Endodermal cell (in vitro differentiated cells): ENCODE data around the gene KCNJ11. TPM values are rescaled to one million over a fixed set of nuclear protein-coding genes. Genes with fewer than 3 reads are reported as not detected.

ENCODE experiments used
- DNase-seq: peaks from one replicate; pipeline ENCODE4 v3.0.0-alpha.2; 2017
- H3K27ac ChIP-seq: 2 replicates; pipeline ENCODE4 v1.5.1; 2013; ENCODE audit warnings: mild to moderate bottlenecking, low read depth, low read length, moderate library complexity
- H3K27me3 ChIP-seq: 2 replicates; pipeline ENCODE4 v1.6.1; 2013; ENCODE audit warnings: mild to moderate bottlenecking, low read length, moderate library complexity; ENCODE audit not compliant: insufficient read depth, control insufficient read depth, poor library complexity, severe bottlenecking
- H3K36me3 ChIP-seq: 2 replicates; pipeline ENCODE4 v1.7.0; 2013; ENCODE audit warnings: mild to moderate bottlenecking, low read length, moderate library complexity; ENCODE audit not compliant: control insufficient read depth, insufficient read depth
- H3K4me1 ChIP-seq: one replicate; pipeline ENCODE4 v1.7.0; 2013; ENCODE audit warnings: low read length; ENCODE audit not compliant: control insufficient read depth, insufficient read depth
- H3K4me3 ChIP-seq: 2 replicates; pipeline ENCODE4 v1.5.1; 2013; ENCODE audit warnings: mild to moderate bottlenecking, low read length, moderate library complexity
- H3K9ac ChIP-seq: 2 replicates; pipeline ENCODE4 v1.6.1; 2013; ENCODE audit warnings: mild to moderate bottlenecking, low read length, moderate library complexity; ENCODE audit not compliant: poor library complexity, severe bottlenecking; ENCODE audit errors: extremely low read depth
- H3K9me3 ChIP-seq: 2 replicates; pipeline ENCODE4 v1.6.1; 2013; ENCODE audit warnings: mild to moderate bottlenecking, low read length, moderate library complexity; ENCODE audit not compliant: control insufficient read depth
- H3K27ac Mint-ChIP-seq: 2 replicates; pipeline ENCODE4 v1.8.0; 2020; ENCODE audit warnings: mixed read lengths
- H3K27me3 Mint-ChIP-seq: 2 replicates; pipeline ENCODE4 v1.8.0; 2021; ENCODE audit warnings: mild to moderate bottlenecking, mixed read lengths; ENCODE audit not compliant: insufficient read depth
- H3K36me3 Mint-ChIP-seq: 2 replicates; pipeline ENCODE4 v1.8.0; 2020; ENCODE audit warnings: low read depth, mixed read lengths
- H3K4me1 Mint-ChIP-seq: 2 replicates; pipeline ENCODE4 v1.8.0; 2020; ENCODE audit warnings: mixed read lengths
- H3K4me3 Mint-ChIP-seq: 2 replicates; pipeline ENCODE4 v1.8.0; 2020; ENCODE audit warnings: mild to moderate bottlenecking, moderate library complexity, mixed read lengths
- H3K9me3 Mint-ChIP-seq: 2 replicates; pipeline ENCODE4 v1.8.0; 2020; ENCODE audit warnings: mild to moderate bottlenecking, mixed read lengths
- CTCF ChIP-seq: fragments of 200-600 bp; sonication (generic); conservative IDR thresholded peaks from 2 replicates; pipeline ENCODE4 v1.5.0; 2021; ENCODE audit warnings: antibody characterized with exemption, mild to moderate bottlenecking
- WGBS, 2 experiments: methylation state at CpG; one replicate each; pipeline versions ENCODE4 v1.1.5 to v1.1.7; 2013; ENCODE audit warnings: missing lambda C conversion rate in 2 of 2, mixed read lengths in 1 of 2; ENCODE audit not compliant: insufficient coverage in 1 of 2, insufficient read length in 1 of 2; 5-methylcytosine and 5-hydroxymethylcytosine counted together
- total RNA-seq, 2 donors: library from RNA; stranded (reverse); fragmentation: NEBNext Ultra II Directional in 1 of 2; extraction: Animal tissue kit (Norgen Biotek cat#: 25700) in 1 of 2; gene quantifications; 2 replicates in 1 of 2; 3 replicates in 1 of 2; pipeline ENCODE4 v1.2.1, GENCODE V29; 2021

Gene KCNJ11
- total RNA-seq, 2 donors from 2014 or later: 2.2 to 5.3 TPM

GRCh38 chr11:17354601-17354991, 33.9 kb downstream of the KCNJ11 start:
- WGBS, 2 experiments: 63 to 100% methylated on average over 1 to 3 of the region's 3 CpGs
- Mint-ChIP-seq H3K27ac (no peak overlapping the region), H3K27me3 (peaks cover 51% of the 10 kb centered on the region), H3K36me3 (no peaks in the 10 kb centered on the region), H3K9me3 (peaks cover 21% of the 10 kb centered on the region), H3K4me3 (peak overlapping the region; percentile 62), H3K4me1 (peaks cover 10% of the 10 kb centered on the region)
- no peak overlapping the region for H3K9ac ChIP-seq
- H3K4me3 ChIP-seq: no peak overlapping the region
- DNase-seq: peak; percentile 88
- peak; percentile 80 for TF ChIP-seq CTCF
- H3K4me1 ChIP-seq: peaks cover 3% of the 10 kb centered on the region
- peaks cover 49% of the 10 kb centered on the region for H3K27me3 ChIP-seq
- no peak overlapping the region for H3K27ac ChIP-seq
- H3K36me3 ChIP-seq: no peaks in the 10 kb centered on the region
- H3K9me3 ChIP-seq: peaks cover 12% of the 10 kb centered on the region

- H3K9me3 ChIP-seq: peaks cover 12% of the 10 kb centered on the region
- H3K27me3 ChIP-seq: peaks cover 54% of the 10 kb centered on the region
- no peaks in the 10 kb centered on the region for H3K36me3 Mint-ChIP-seq
- H3K4me1 ChIP-seq: peaks cover 3% of the 10 kb centered on the region
- H3K4me3 ChIP-seq: peak overlapping the region; percentile 81
- H3K4me3 Mint-ChIP-seq: peak overlapping the region; percentile 62
- no peak for TF ChIP-seq CTCF
- no peak for DNase-seq
- H3K9ac ChIP-seq: no peak overlapping the region
- H3K4me1 Mint-ChIP-seq: peaks cover 10% of the 10 kb centered on the region
- peak overlapping the region; percentile 66 for H3K27ac Mint-ChIP-seq
- no peak overlapping the region for H3K27ac ChIP-seq
- peaks cover 57% of the 10 kb centered on the region for H3K27me3 Mint-ChIP-seq
- no peaks in the 10 kb centered on the region for H3K36me3 ChIP-seq
- WGBS, 2 experiments: 22 to 23% methylated on average over 8 to 14 of the region's 15 CpGs
- H3K9me3 Mint-ChIP-seq: peaks cover 17% of the 10 kb centered on the region
Observed at GRCh38 chr11:17353821-17354600, 34.4 kb downstream of the KCNJ11 start.

- peak overlapping the region; percentile 81 for H3K4me3 ChIP-seq
- Mint-ChIP-seq H3K9me3 (peaks cover 16% of the 10 kb centered on the region), H3K4me3 (peak overlapping the region; percentile 62), H3K4me1 (peaks cover 10% of the 10 kb centered on the region), H3K27ac (peak overlapping the region; percentile 66), H3K36me3 (no peaks in the 10 kb centered on the region), H3K27me3 (peaks cover 65% of the 10 kb centered on the region)
- H3K36me3 ChIP-seq: no peaks in the 10 kb centered on the region
- 2 to 3% methylated on average over 29 to 69 of the region's 69 CpGs for WGBS, 2 experiments
- peaks cover 12% of the 10 kb centered on the region for H3K9me3 ChIP-seq
- TF ChIP-seq CTCF: no peak
- H3K4me1 ChIP-seq: peaks cover 3% of the 10 kb centered on the region
- H3K27me3 ChIP-seq: peaks cover 63% of the 10 kb centered on the region
- peak; percentile 91 for DNase-seq
- H3K27ac ChIP-seq: no peak overlapping the region
- no peak overlapping the region for H3K9ac ChIP-seq
Observed at GRCh38 chr11:17352950-17353820, 35.3 kb downstream of the KCNJ11 start.
